Peyer's patch (tissue), 4 donors: ENCODE measurements around the gene H2AZ1.

Source experiments
- POLR2A ChIP-seq, 2 donors: fragments of 450-650 bp; IDR thresholded peaks; one replicate each; pipeline ENCODE4 v1.5.1; 2017; ENCODE audit warnings: antibody characterized with exemption in 2 of 2, mild to moderate bottlenecking in 2 of 2, moderate library complexity in 2 of 2
- TF ChIP-seq, protein P1 (sequence below), 6 experiments: fragments of 450-650 bp in 4 of 6; fragments of 200-600 bp in 2 of 6; sonication (generic) in 1 of 6; IDR thresholded peaks; one replicate each; pipeline ENCODE4 v1.5.1; 2017 to 2019; ENCODE audit warnings: antibody characterized with exemption in 6 of 6, mild to moderate bottlenecking in 3 of 6, moderate library complexity in 1 of 6

- TF ChIP-seq, protein P1, sequence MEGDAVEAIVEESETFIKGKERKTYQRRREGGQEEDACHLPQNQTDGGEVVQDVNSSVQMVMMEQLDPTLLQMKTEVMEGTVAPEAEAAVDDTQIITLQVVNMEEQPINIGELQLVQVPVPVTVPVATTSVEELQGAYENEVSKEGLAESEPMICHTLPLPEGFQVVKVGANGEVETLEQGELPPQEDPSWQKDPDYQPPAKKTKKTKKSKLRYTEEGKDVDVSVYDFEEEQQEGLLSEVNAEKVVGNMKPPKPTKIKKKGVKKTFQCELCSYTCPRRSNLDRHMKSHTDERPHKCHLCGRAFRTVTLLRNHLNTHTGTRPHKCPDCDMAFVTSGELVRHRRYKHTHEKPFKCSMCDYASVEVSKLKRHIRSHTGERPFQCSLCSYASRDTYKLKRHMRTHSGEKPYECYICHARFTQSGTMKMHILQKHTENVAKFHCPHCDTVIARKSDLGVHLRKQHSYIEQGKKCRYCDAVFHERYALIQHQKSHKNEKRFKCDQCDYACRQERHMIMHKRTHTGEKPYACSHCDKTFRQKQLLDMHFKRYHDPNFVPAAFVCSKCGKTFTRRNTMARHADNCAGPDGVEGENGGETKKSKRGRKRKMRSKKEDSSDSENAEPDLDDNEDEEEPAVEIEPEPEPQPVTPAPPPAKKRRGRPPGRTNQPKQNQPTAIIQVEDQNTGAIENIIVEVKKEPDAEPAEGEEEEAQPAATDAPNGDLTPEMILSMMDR (IDR thresholded peaks at IDR 0.05): peak in 3 of 6 experiments; percentile 20 to 33 (median 23)
- no peak for TF ChIP-seq POLR2A (IDR thresholded peaks at IDR 0.05)
Observed at GRCh38 chr4:99998062-99998867, 48.2 kb upstream of the H2AZ1 start.
